Stimulated activated naive CD8-positive, alpha-beta T cell treated with anti-CD3 and anti-CD28 coated beads, Interleukin-15, amount 100 ng/mL, for 72 hours (primary cell): ENCODE results near the gene CCNY.

ENCODE experiments used
- ATAC-seq: fragments of 150-1000 bp; cut with Tn5 transposase; 2 replicates; pipeline ENCODE4 v1.10.0; 2021; ENCODE audit warnings: mild to moderate bottlenecking, moderate library complexity
- DNase-seq, 2 donors: peaks; one replicate each; pipeline ENCODE4 v3.0.0; 2021 to 2022
- H3K27ac Mint-ChIP-seq, 2 donors: one replicate each; pipeline ENCODE4 v1.8.0; 2022; ENCODE audit warnings: mild to moderate bottlenecking in 2 of 2, mixed read lengths in 2 of 2, moderate library complexity in 2 of 2
- H3K27me3 Mint-ChIP-seq: one replicate; pipeline ENCODE4 v1.8.0; 2022; ENCODE audit warnings: mixed read lengths
- H3K4me1 Mint-ChIP-seq: one replicate; pipeline ENCODE4 v1.8.0; 2022; ENCODE audit warnings: mild to moderate bottlenecking, mixed read lengths
- H3K4me3 Mint-ChIP-seq, 2 donors: one replicate each; pipeline ENCODE4 v1.8.0; 2022; ENCODE audit warnings: mild to moderate bottlenecking in 2 of 2, mixed read lengths in 2 of 2, moderate library complexity in 1 of 2
- H3K9me3 Mint-ChIP-seq, 2 donors: one replicate each; pipeline ENCODE4 v1.8.0; 2022; ENCODE audit warnings: mixed read lengths in 2 of 2

CCNY gene

GRCh38 chr10:35594115-35595079, 258.1 kb downstream of the CCNY start:
- no peak overlapping the region for H3K27ac Mint-ChIP-seq
- H3K27me3 Mint-ChIP-seq: peaks cover 19% of the 10 kb centered on the region
- peaks cover 9 to 11% of the 10 kb centered on the region in 2 donors for H3K9me3 Mint-ChIP-seq
- DNase-seq (no peak), ATAC-seq (no peak)
- no peak overlapping the region for H3K4me3 Mint-ChIP-seq
- no peaks in the 10 kb centered on the region for H3K4me1 Mint-ChIP-seq

GRCh38 chr10:35595106-35595505, 258.8 kb downstream of the CCNY start:
- Mint-ChIP-seq H3K4me3 (no peak overlapping the region), H3K9me3 (peaks cover 9 to 11% of the 10 kb centered on the region in 2 donors), H3K27me3 (peaks cover 26% of the 10 kb centered on the region), H3K4me1 (no peaks in the 10 kb centered on the region), H3K27ac (no peak overlapping the region)
- DNase-seq (no peak), ATAC-seq (no peak)

GRCh38 chr10:35598379-35598778, 262.1 kb downstream of the CCNY start:
- Mint-ChIP-seq H3K4me1 (no peaks in the 10 kb centered on the region), H3K9me3 (no peaks in the 10 kb centered on the region), H3K4me3 (no peak overlapping the region), H3K27me3 (peaks cover 40% of the 10 kb centered on the region), H3K27ac (no peak overlapping the region)
- DNase-seq: no peak
- ATAC-seq: no peak

GRCh38 chr10:35600193-35600592, 263.9 kb downstream of the CCNY start:
- Mint-ChIP-seq H3K27me3 (peaks cover 49% of the 10 kb centered on the region), H3K4me3 (no peak overlapping the region), H3K4me1 (no peaks in the 10 kb centered on the region), H3K27ac (no peak overlapping the region), H3K9me3 (no peaks in the 10 kb centered on the region)
- DNase-seq: no peak
- no peak for ATAC-seq

DNA sequence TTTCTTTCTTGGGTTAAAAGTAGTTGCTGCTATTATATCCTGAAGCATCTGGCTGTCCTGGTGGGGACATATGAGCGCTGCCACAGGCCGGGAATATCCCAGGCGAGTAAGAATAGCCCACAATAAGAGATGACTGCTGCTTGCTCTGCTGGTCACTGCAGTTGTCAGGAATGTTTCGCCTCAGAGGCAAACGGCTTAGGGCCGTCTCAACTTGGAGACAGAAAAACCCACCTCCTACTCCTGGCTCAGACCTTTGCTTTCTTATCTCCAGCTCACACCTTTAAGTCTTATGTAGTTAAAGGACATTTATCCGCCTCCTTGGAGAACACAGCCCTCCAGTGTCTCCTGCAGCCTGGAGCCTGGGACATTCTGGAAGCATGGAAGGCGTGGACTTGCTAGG, 268.9 kb downstream of the CCNY start, which contains the start of gene GJD4:
Gene GJD4 (plus strand): TSS at position 151 of the 400 bp plus-strand sequence. CDS start 227 bp downstream, at position 378.
- peaks cover 63% of the 10 kb centered on the region for H3K27me3 Mint-ChIP-seq

GRCh38 chr10:35606430-35606829, 270.1 kb downstream of the CCNY start:
- H3K27ac Mint-ChIP-seq: no peak overlapping the region
- H3K4me1 Mint-ChIP-seq: peaks cover 9% of the 10 kb centered on the region
- ATAC-seq (no peak), DNase-seq (no peak)
- peaks cover 0 to 10% of the 10 kb centered on the region in 2 donors for H3K9me3 Mint-ChIP-seq
- no peak overlapping the region for H3K4me3 Mint-ChIP-seq
- peaks cover 68% of the 10 kb centered on the region for H3K27me3 Mint-ChIP-seq

More for the DNA sequence above, 268.9 kb downstream of the CCNY start, which contains the start of gene GJD4:
- H3K4me3 Mint-ChIP-seq: no peak within 1 kb of the TSS
- ATAC-seq (no peak), DNase-seq (no peak)
- H3K4me1 Mint-ChIP-seq: peaks cover 9% of the 10 kb centered on the region
- peaks cover 0 to 8% of the 10 kb centered on the region in 2 donors for H3K9me3 Mint-ChIP-seq
- H3K27ac Mint-ChIP-seq: no peak within 1 kb of the TSS

DNA sequence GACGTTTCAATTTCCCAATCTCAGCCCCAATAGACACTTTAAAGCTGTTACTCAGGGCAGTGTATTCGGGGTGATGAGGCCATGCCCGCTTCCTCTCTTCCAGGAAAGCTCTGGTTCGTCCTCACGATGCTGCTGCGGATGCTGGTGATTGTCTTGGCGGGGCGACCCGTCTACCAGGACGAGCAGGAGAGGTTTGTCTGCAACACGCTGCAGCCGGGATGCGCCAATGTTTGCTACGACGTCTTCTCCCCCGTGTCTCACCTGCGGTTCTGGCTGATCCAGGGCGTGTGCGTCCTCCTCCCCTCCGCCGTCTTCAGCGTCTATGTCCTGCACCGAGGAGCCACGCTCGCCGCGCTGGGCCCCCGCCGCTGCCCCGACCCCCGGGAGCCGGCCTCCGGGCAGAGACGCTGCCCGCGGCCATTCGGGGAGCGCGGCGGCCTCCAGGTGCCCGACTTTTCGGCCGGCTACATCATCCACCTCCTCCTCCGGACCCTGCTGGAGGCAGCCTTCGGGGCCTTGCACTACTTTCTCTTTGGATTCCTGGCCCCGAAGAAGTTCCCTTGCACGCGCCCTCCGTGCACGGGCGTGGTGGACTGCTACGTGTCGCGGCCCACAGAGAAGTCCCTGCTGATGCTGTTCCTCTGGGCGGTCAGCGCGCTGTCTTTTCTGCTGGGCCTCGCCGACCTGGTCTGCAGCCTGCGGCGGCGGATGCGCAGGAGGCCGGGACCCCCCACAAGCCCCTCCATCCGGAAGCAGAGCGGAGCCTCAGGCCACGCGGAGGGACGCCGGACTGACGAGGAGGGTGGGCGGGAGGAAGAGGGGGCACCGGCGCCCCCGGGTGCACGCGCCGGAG, 271.4 kb downstream of the CCNY start:
- Mint-ChIP-seq H3K27me3 (peaks cover 76% of the 10 kb centered on the region), H3K27ac (no peak overlapping the region), H3K4me3 (peak overlapping the region; percentile 75 to 85), H3K9me3 (peaks cover 0 to 10% of the 10 kb centered on the region in 2 donors), H3K4me1 (peaks cover 9% of the 10 kb centered on the region)
- DNase-seq (peak in 1 of 2 donors; percentile 12), ATAC-seq (peak; percentile 73)

- peaks cover 0 to 10% of the 10 kb centered on the region in 2 donors for H3K9me3 Mint-ChIP-seq
- peak overlapping the region; percentile 75 to 85 for H3K4me3 Mint-ChIP-seq
- H3K4me1 Mint-ChIP-seq: peaks cover 9% of the 10 kb centered on the region
- no peak overlapping the region for H3K27ac Mint-ChIP-seq
- ATAC-seq (peak; percentile 53), DNase-seq (no peak)
- peaks cover 76% of the 10 kb centered on the region for H3K27me3 Mint-ChIP-seq
Observed at GRCh38 chr10:35608328-35608672, 272.0 kb downstream of the CCNY start.

GRCh38 chr10:35611750-35612149, 275.4 kb downstream of the CCNY start:
- Mint-ChIP-seq H3K4me1 (peaks cover 9% of the 10 kb centered on the region), H3K27me3 (peaks cover 82% of the 10 kb centered on the region), H3K9me3 (peaks cover 0 to 10% of the 10 kb centered on the region in 2 donors), H3K4me3 (no peak overlapping the region), H3K27ac (no peak overlapping the region)
- DNase-seq (no peak), ATAC-seq (no peak)

DNA sequence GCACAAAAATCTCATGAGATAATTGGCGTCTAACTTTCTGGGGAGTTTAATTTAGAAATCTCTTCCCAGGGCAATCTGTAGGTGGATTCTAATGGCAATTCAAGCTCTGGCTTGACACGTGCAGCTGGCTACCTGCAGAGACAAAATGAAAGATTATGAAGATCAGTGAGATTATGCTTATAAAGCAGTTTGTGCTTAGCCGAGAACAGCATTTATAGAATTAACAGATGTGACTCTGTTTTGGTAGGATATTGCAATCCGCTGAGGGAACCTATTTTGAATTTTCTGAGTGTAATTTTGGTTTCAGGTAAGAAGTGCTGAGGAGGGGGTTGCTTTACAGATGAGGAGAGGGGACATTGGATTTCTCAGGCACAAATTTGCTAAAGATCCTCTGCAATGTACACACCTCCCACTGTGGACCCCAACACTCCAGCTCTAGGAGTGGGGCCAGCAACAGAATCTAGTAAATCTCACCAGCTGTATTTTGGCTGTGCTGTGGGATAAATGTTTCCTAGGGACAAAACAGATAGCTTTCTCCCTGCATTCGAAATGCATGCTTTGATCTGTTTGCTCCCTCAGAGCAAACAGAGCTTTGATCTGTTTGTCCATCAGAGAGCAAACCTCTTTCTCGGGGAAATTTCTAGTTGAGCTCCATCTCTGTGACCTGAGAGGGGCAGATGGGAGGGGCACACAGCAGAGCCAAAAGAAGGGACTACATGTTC, 276.2 kb downstream of the CCNY start:
- peaks cover 75% of the 10 kb centered on the region for H3K27me3 Mint-ChIP-seq
- H3K9me3 Mint-ChIP-seq: peaks cover 0 to 10% of the 10 kb centered on the region in 2 donors
- H3K4me3 Mint-ChIP-seq: no peak overlapping the region
- no peak overlapping the region for H3K27ac Mint-ChIP-seq
- ATAC-seq (no peak), DNase-seq (no peak)
- H3K4me1 Mint-ChIP-seq: peaks cover 5% of the 10 kb centered on the region

GRCh38 chr10:35613107-35613440, 276.8 kb downstream of the CCNY start:
- H3K4me1 Mint-ChIP-seq: no peaks in the 10 kb centered on the region
- no peak overlapping the region for H3K4me3 Mint-ChIP-seq
- no peak overlapping the region for H3K27ac Mint-ChIP-seq
- ATAC-seq (no peak), DNase-seq (no peak)
- peaks cover 70% of the 10 kb centered on the region for H3K27me3 Mint-ChIP-seq
- peaks cover 0 to 10% of the 10 kb centered on the region in 2 donors for H3K9me3 Mint-ChIP-seq

- H3K27ac Mint-ChIP-seq: no peak overlapping the region
- no peak overlapping the region for H3K4me3 Mint-ChIP-seq
- peaks cover 0 to 10% of the 10 kb centered on the region in 2 donors for H3K9me3 Mint-ChIP-seq
- H3K4me1 Mint-ChIP-seq: no peaks in the 10 kb centered on the region
- no peak for ATAC-seq
- peaks cover 68% of the 10 kb centered on the region for H3K27me3 Mint-ChIP-seq
- no peak for DNase-seq
Observed at GRCh38 chr10:35613597-35614226, 277.4 kb downstream of the CCNY start.

- peaks cover 68% of the 10 kb centered on the region for H3K27me3 Mint-ChIP-seq
- no peak overlapping the region for H3K4me3 Mint-ChIP-seq
- no peak for ATAC-seq
Observed at GRCh38 chr10:35614312-35614711, 278.0 kb downstream of the CCNY start.

More at GRCh38 chr10:35614312-35614711, 278.0 kb downstream of the CCNY start:
- Mint-ChIP-seq H3K9me3 (peaks cover 0 to 10% of the 10 kb centered on the region in 2 donors), H3K4me1 (no peaks in the 10 kb centered on the region), H3K27ac (no peak overlapping the region)
- DNase-seq: no peak
